ENCODE data around the gene CCDC9B.

The CCDC9B gene

GRCh38 chr15:40306371-40306770 lies 34.4 kb downstream of the CCDC9B start:
- no peak for TF ChIP-seq CTCF (IDR thresholded peaks at IDR 0.05; ENCODE audit: low read depth, low read length)
- no peak overlapping the region for H3K4me3 ChIP-seq (ENCODE audit: low read depth, low read length)

GRCh38 chr15:40305281-40305680 lies 35.5 kb downstream of the CCDC9B start:
- no peak overlapping the region for H3K4me3 ChIP-seq (ENCODE audit: low read depth, low read length)
- no peak for TF ChIP-seq CTCF (IDR thresholded peaks at IDR 0.05; ENCODE audit: low read depth, low read length)

GRCh38 chr15:40303576-40303975 lies 37.2 kb downstream of the CCDC9B start:
- no peak overlapping the region for H3K4me3 ChIP-seq (ENCODE audit: low read depth, low read length)
- TF ChIP-seq CTCF (IDR thresholded peaks at IDR 0.05; ENCODE audit: low read depth, low read length) = no peak

- no peak overlapping the region for H3K4me3 ChIP-seq (ENCODE audit: low read depth, low read length)
- TF ChIP-seq CTCF (IDR thresholded peaks at IDR 0.05; ENCODE audit: low read depth, low read length) = no peak
Measured at GRCh38 chr15:40302981-40303380, 37.8 kb downstream of the CCDC9B start.

GRCh38 chr15:40302288-40302886 lies 38.4 kb downstream of the CCDC9B start:
- TF ChIP-seq CTCF (IDR thresholded peaks at IDR 0.05; ENCODE audit: low read depth, low read length) = no peak
- no peak overlapping the region for H3K4me3 ChIP-seq (ENCODE audit: low read depth, low read length)

GRCh38 chr15:40301467-40302179 lies 39.1 kb downstream of the CCDC9B start:
- no peak for TF ChIP-seq CTCF (IDR thresholded peaks at IDR 0.05; ENCODE audit: low read depth, low read length)
- no peak overlapping the region for H3K4me3 ChIP-seq (ENCODE audit: low read depth, low read length)

- H3K4me3 ChIP-seq (ENCODE audit: low read depth, low read length) = no peak overlapping the region
- TF ChIP-seq CTCF (IDR thresholded peaks at IDR 0.05; ENCODE audit: low read depth, low read length) = no peak
Measured at GRCh38 chr15:40300771-40301170, 40.0 kb downstream of the CCDC9B start.
